ENCODE data around the gene SSTR5. TPM values are rescaled to one million over a fixed set of nuclear protein-coding genes. Genes with fewer than 3 reads are reported as not detected.

Gene SSTR5
- total and polyA plus RNA-seq, 4 donors: not detected

DNA sequence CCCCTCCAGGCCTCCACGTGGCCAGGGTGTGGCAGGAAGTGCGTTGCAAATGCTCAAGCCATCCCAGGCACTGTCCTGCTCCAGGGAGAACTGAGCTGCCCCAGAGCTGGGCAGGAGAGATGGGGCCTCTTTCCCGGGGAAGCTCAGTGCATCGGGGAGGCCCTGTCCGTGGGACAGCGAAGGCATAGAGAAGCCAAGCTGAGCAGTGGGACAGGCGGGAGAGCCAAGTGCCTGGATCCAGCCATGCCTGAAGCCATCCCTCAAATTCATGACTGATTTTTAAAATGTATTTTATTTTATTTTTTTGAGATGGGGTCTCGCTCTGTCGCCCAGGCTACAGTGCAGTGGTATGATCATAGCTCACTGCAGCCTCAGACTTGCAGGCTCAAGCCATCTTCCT, 25.4 kb upstream of the SSTR5 start (continued):
- TF ChIP-seq ZBTB33 (IDR thresholded peaks at IDR 0.05) (no peak), ATF3 (IDR thresholded peaks at IDR 0.05) (no peak)

- Histone ChIP-seq H3K4me3 (ENCODE audit: low read depth in 1 of 3, low read length in 3 of 3) (no peak overlapping the region), H3K4me1 (ENCODE audit: control insufficient read depth in 4 of 4, insufficient read depth in 4 of 4, low read length in 3 of 4) (no peaks in the 10 kb centered on the region), H3K36me3 (ENCODE audit: control insufficient read depth in 4 of 4, insufficient read depth in 3 of 4, low read depth in 1 of 4, low read length in 3 of 4) (no peaks in the 10 kb centered on the region), H3K27me3 (ENCODE audit: control insufficient read depth in 4 of 4, insufficient read depth in 4 of 4, low read length in 3 of 4) (peaks cover 0 to 12% (median 0%) of the 10 kb centered on the region in 4 donors), H3K9me3 (ENCODE audit: control insufficient read depth in 4 of 4, low read length in 3 of 4) (no peaks in the 10 kb centered on the region), H3K9ac (ENCODE audit: low read depth in 1 of 2, low read length in 2 of 2) (no peak overlapping the region), H3K27ac (ENCODE audit: low read depth in 1 of 2, low read length in 2 of 2) (no peak overlapping the region)
- no peak for DNase-seq (ENCODE audit: low spot score)
- no peak for TF ChIP-seq GABPA (IDR thresholded peaks at IDR 0.05 in 1 of 2, conservative IDR thresholded peaks at IDR 0.05 in 1 of 2)
- TF ChIP-seq ATF3 (IDR thresholded peaks at IDR 0.05): no peak
- TF ChIP-seq, protein P1, sequence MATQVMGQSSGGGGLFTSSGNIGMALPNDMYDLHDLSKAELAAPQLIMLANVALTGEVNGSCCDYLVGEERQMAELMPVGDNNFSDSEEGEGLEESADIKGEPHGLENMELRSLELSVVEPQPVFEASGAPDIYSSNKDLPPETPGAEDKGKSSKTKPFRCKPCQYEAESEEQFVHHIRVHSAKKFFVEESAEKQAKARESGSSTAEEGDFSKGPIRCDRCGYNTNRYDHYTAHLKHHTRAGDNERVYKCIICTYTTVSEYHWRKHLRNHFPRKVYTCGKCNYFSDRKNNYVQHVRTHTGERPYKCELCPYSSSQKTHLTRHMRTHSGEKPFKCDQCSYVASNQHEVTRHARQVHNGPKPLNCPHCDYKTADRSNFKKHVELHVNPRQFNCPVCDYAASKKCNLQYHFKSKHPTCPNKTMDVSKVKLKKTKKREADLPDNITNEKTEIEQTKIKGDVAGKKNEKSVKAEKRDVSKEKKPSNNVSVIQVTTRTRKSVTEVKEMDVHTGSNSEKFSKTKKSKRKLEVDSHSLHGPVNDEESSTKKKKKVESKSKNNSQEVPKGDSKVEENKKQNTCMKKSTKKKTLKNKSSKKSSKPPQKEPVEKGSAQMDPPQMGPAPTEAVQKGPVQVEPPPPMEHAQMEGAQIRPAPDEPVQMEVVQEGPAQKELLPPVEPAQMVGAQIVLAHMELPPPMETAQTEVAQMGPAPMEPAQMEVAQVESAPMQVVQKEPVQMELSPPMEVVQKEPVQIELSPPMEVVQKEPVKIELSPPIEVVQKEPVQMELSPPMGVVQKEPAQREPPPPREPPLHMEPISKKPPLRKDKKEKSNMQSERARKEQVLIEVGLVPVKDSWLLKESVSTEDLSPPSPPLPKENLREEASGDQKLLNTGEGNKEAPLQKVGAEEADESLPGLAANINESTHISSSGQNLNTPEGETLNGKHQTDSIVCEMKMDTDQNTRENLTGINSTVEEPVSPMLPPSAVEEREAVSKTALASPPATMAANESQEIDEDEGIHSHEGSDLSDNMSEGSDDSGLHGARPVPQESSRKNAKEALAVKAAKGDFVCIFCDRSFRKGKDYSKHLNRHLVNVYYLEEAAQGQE (IDR thresholded peaks at IDR 0.05): no peak
- TF ChIP-seq ZBTB33 (IDR thresholded peaks at IDR 0.05): no peak
- TF ChIP-seq CTCF (IDR thresholded peaks at IDR 0.05; ENCODE audit: low read depth, low read length, missing input control): no peak
- TF ChIP-seq FOXA1 (IDR thresholded peaks at IDR 0.05): no peak
- no peak for TF ChIP-seq FOXA2 (IDR thresholded peaks at IDR 0.05)
- no peak for TF ChIP-seq HNF4A (conservative IDR thresholded peaks at IDR 0.05)
- TF ChIP-seq RAD21 (IDR thresholded peaks at IDR 0.05): no peak
- no peak for TF ChIP-seq EGR1 (IDR thresholded peaks at IDR 0.05; ENCODE audit: low read depth in 2 of 2)
- TF ChIP-seq MAX (IDR thresholded peaks at IDR 0.05): no peak
- no peak for TF ChIP-seq NR2F2 (IDR thresholded peaks at IDR 0.05)
- no peak for TF ChIP-seq SP1 (IDR thresholded peaks at IDR 0.05)
- TF ChIP-seq TAF1 (conservative IDR thresholded peaks at IDR 0.05): no peak
- no peak for TF ChIP-seq YY1 (IDR thresholded peaks at IDR 0.05)
- TF ChIP-seq JUND (IDR thresholded peaks at IDR 0.05): no peak
- TF ChIP-seq RXRA (IDR thresholded peaks at IDR 0.05): no peak
- 79% methylated on average over 16 of the region's 16 CpGs for WGBS
Observed at GRCh38 chr16:1047801-1048200, 24.7 kb upstream of the SSTR5 start.

All from liver (tissue), 9 donors.